Hematopoietic multipotent progenitor cell treated with erythropoietin and hydrocortisone succinate and interleukin-3 and kit ligand, for 4 days (in vitro differentiated cells): ENCODE data around the gene DVL3.
"Not testable (repeated sequence)": the region's sequence is repeated elsewhere in the genome, so short reads cannot be mapped to it uniquely, and the experiment has no call there.

Experiments
- DNase-seq: peaks from one replicate; pipeline ENCODE4 v3.0.0-alpha.2; 2015

Gene DVL3

GRCh38 chr3:184154885-184155643 is at the start of gene DVL3:
Gene DVL3 (plus strand): TSS chr3:184155377. CDS start chr3:184155636, 259 bp downstream.
- peak; percentile 73 for DNase-seq

DNA sequence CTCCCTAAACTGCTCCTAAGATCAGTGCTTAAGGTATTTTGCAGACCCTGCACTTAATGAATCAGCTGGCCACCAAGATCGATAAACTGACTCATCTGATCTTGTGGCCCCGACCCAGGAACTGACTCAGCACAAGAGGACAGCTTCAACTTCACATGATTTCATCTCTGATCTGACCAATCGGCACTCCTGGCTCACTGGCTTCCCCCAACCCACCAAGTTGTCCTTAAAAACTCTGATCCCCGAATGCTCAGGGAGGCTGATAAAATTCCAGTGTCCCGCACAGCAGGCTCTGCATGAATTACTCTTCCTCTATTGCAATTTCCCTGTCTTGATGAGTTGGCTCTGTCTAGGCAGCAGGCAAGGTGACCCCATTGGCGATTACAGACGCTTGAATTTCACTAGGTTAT is 44.9 kb upstream of the DVL3 start:
- DNase-seq, result peak; percentile 14

DNA sequence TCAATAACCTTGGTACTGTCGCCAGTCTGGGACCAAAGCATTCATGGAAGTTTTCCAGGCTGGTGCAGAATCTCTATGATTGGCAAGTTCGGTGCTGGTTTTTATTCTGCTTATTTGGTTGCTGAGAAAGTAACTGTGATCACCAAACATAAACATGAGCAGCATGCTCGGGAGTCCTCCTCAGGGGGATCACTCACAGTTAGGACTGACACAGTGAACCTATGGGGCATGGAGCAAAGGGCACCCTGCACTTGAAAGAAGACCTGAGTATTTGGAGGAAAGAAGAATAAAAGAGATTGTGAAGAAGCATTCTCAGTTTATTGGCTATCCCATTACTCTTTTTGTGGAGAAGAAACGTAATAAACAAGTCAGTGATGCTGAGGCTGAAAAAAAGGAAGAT is 39.2 kb upstream of the DVL3 start:
- DNase-seq, result no peak

DNA sequence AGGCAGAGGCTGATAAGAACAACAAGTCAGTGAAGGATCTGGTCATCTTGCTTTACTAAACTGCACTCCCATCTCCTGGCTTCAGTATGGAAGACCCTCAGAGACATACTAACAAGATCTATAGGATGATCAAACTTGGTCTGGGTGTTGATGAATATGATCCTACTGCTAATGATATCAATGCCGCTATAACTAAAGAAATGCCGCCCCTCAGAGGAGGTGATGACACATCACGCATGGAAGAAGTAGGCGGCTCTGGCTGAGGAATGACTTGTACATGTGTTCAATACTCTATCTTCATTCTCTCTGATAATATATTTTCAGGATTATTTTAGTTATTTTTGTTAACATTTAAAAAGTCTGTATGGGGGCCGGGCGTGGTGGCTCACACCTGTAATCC is 37.5 kb upstream of the DVL3 start:
- DNase-seq, result peak; percentile 58

DNA sequence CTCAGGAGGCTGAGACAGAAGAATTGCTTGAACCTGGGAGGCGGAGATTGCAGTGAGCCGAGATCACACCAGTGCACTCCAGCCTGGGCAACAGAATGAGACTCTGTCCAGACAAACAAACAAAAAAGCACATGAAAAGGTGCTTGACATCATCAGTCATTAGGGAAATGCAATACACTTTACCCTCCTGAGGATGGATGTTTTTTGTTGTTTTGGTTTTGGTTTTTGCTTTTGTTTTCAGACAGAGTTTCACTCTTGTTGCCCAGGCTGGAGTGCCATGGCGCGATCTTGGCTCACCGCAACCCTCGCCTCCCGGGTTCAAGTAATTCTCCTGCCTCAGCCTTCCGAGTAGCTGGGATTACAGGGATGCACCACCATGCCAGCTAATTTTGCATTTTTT is 34.1 kb upstream of the DVL3 start:
- not testable (repeated sequence) for DNase-seq

DNA sequence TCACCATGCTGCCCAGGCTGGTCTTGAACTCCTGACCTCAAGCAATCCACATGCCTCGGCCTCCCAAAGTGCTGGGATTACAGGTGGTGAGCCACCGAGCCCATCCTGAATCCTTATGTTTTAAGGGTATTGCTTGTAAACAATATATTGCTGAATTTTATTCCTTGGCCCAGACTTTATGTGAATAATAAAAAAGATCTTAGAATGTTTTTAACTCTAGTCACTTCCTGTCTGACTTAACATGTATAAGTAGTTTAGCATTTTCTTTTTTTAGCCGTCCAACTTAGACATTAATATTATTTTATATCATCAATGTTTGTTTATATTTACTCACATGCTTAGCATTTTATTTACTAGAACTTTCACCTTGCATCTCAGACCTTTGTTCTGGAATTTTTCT is 29.2 kb upstream of the DVL3 start:
- DNase-seq, result no peak

DNA sequence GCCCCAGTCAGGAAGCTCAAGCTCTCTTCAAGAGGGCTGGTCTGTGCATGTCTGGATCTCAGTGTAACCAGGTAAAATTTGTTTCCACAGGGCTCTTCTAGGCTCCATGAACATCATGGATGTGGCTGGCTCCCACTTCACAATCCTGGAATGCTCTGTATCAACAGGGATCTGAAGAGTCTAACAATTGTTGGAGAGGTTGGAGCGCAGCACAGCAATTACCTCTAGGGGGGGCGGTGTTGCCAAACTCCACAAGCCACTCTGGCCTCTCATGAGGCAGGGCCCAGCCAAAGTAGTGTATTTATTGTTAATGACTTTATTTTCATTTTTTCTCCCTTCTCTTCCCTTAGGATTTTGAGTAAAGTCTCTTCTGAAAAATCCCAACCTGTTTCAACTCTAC is 26.2 kb upstream of the DVL3 start:
- DNase-seq, result peak; percentile 69

- no peak for DNase-seq
Measured at GRCh38 chr3:184132945-184133344, 22.2 kb upstream of the DVL3 start.

GRCh38 chr3:184133840-184134745 is 21.1 kb upstream of the DVL3 start:
- DNase-seq, result peak; percentile 94

GRCh38 chr3:184134746-184135148 is 20.4 kb upstream of the DVL3 start:
- no peak for DNase-seq

DNA sequence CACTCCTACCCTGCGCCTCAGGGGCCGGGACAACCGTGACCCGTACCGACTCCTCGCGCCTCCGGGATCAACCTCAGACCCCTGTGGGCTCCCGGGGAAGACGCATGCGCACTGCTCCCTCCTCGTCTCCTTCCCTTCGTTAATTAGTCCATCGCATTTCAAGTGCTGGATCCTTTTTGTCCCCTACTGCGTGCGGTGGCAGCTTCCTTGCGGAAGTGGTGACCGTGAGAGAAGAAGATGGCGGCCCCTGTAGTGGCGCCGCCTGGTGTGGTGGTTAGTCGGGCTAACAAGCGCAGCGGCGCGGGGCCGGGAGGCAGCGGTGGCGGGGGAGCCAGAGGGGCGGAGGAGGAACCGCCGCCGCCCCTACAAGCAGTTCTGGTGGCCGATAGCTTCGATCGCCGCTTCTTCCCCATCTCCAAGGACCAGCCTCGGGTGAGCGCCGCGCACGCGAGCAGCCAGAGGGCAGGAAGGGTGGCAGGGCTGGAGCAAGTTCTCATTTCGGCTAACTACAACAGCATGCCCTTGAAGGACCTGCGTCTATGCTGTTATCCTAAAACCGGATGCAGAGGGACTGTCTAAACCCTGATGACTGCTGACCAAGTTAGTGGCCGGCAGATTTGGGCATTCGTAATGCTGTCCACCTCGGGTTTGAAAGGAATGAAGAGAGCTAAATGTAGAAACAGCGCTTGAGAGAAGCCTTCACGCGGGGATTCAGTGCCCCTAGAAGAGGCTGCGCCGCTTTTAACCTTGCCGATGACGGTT is 19.8 kb upstream of the DVL3 start, which contains the start of gene EIF2B5:
Gene EIF2B5 (plus strand): TSS at position 210 of the 762 bp plus-strand sequence. CDS start 28 bp downstream, at position 238.
- DNase-seq, result peak; percentile 98

- DNase-seq, result no peak
Measured at GRCh38 chr3:184135911-184136260, 19.3 kb upstream of the DVL3 start.

GRCh38 chr3:184140436-184140835 is 14.7 kb upstream of the DVL3 start:
- DNase-seq, result no peak

GRCh38 chr3:184142199-184142598 is 13.0 kb upstream of the DVL3 start:
- no peak for DNase-seq

DNA sequence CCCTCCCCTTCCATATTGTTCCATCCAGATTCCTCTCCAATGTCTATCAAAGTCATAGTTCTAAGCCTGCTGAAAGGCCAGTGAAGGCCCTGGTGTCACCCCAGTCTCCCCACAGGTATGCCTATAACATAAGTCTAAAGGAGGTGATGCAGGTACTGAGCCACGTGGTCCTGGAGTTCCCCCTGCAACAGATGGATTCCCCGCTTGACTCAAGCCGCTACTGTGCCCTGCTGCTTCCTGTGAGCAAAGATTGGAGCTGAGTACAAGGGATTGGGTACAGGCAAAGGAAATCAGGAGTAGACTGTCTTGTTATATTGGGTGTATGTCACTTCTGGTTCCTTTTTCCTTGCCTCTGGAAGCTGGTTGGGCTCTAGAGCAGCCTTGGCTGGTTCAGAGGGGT is 11.8 kb upstream of the DVL3 start:
- DNase-seq, result no peak

GRCh38 chr3:184144505-184144904 is 10.7 kb upstream of the DVL3 start:
- DNase-seq, result no peak

DNA sequence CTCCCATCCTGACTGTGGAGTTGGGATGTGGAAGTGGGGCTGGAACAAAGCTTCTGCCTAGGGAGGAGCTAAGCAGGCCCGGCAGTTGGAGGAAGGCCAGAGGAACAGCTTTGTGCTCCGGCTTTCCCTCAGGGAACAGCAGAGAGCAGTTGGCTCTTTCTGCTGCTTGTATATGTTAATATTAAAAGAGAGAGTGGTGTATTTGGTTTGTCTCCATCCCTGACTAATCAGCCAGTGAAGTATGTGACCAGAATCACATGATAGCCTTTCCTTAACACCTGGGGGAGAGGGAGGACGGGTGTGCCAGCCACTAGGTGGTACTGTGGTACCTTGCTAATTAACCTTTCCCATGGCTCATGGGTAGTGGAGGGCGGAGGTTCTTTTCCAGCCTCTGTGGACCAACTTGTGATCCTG is 10.1 kb upstream of the DVL3 start:
- DNase-seq, result peak; percentile 53

GRCh38 chr3:184145751-184146270 is 9.4 kb upstream of the DVL3 start:
- DNase-seq, result no peak

DNA sequence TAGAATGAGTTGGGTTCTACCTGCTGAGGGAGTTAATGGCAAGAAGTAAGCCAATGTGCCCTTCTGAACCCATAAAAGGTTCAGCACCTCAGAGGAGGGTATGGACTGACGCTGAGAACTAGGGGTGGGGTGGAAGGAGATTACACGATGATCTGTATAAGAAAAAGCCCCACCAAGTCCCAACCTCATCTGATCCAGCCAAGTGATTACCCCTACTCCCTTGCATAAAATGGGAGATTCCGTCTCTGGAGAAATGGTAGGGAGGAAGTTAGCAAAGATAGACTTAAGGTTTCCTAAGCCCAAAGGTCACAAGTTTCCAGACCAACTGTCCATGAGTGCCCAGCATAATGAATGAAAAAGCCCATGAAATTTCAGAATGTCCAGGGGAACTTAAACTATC is 7.1 kb upstream of the DVL3 start:
- no peak for DNase-seq

- no peak for DNase-seq
Measured at GRCh38 chr3:184149123-184149522, 6.1 kb upstream of the DVL3 start.

- not testable (repeated sequence) for DNase-seq
Measured at GRCh38 chr3:184149770-184150169, 5.4 kb upstream of the DVL3 start.

DNA sequence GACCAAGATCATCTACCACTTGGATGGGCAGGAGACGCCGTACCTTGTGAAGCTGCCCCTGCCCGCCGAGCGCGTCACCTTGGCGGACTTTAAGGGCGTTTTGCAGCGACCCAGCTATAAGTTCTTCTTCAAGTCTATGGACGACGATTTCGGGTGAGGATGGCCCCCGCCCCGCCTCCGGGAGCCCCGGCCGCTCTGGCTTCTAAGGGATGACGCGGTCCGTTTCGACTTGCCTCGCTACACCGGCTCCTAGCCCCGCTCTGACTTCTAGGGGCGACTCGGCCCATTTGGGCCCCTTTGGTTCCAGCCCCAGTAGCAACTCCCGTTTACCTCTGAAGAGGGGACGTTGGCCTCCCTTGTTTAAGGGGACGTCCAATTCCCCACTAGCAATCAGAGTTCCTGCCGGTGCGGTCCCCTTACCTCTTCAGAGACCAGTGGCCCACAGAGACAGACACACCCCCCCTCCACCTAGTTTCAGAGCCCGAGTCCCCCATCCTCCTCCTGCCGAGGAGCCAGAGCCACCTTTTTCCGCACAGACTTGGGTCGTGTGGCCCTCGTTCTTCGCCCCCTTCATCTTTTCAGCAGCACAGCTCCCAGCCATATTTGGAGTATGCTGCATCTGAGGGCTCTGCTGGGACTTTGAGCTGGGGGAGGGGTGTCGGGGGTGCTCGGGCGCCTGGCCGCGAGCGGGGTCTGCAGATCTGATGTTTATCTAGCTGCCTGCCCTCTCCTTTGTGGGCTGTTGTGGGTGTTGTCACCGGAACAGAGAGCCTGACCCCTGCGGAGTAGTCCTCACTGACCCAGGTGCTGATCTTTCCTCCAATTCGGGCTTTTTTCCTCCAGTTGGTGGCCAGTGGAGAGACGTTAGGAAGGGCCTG is 706 bp downstream of the DVL3 start:
- peak; percentile 57 for DNase-seq
